ENCODE measurements around the gene ANKFY1. TPM values are rescaled to one million over a fixed set of nuclear protein-coding genes. Genes with fewer than 3 reads are reported as not detected.
"Not testable (repeated sequence)": the region's sequence is repeated elsewhere in the genome, so short reads cannot be mapped to it uniquely, and the experiment has no call there.

The ANKFY1 gene
- total RNA-seq, 3 donors from 2014 or later = 33.4 to 37.1 (median 34.8) TPM

GRCh38 chr17:4272972-4273368 is 9.2 kb upstream of the ANKFY1 start:
- Mint-ChIP-seq H3K4me1 (ENCODE audit: low read depth) (no peaks in the 10 kb centered on the region), H3K27me3 (ENCODE audit: low read depth) (no peaks in the 10 kb centered on the region), H3K9me3 (no peaks in the 10 kb centered on the region), H3K4me3 (no peak overlapping the region), H3K36me3 (ENCODE audit: insufficient read depth) (peaks cover 21% of the 10 kb centered on the region)
- no peak for ATAC-seq
- no peak for DNase-seq

- Mint-ChIP-seq H3K4me3 (no peak overlapping the region), H3K9me3 (no peaks in the 10 kb centered on the region), H3K4me1 (ENCODE audit: low read depth) (no peaks in the 10 kb centered on the region), H3K27me3 (ENCODE audit: low read depth) (no peaks in the 10 kb centered on the region), H3K36me3 (ENCODE audit: insufficient read depth) (peaks cover 21% of the 10 kb centered on the region)
- ATAC-seq (no peak), DNase-seq (no peak)
Observed at GRCh38 chr17:4272213-4272971, 8.6 kb upstream of the ANKFY1 start.

- ATAC-seq (no peak), DNase-seq (no peak)
- Mint-ChIP-seq H3K4me3 (no peak overlapping the region), H3K36me3 (ENCODE audit: insufficient read depth) (peaks cover 14% of the 10 kb centered on the region), H3K27me3 (ENCODE audit: low read depth) (no peaks in the 10 kb centered on the region), H3K4me1 (ENCODE audit: low read depth) (no peaks in the 10 kb centered on the region), H3K9me3 (no peaks in the 10 kb centered on the region)
Observed at GRCh38 chr17:4270736-4271135, 7.0 kb upstream of the ANKFY1 start.

- Mint-ChIP-seq H3K4me3 (no peak overlapping the region), H3K4me1 (ENCODE audit: low read depth) (no peaks in the 10 kb centered on the region), H3K36me3 (ENCODE audit: insufficient read depth) (peaks cover 14% of the 10 kb centered on the region), H3K9me3 (no peaks in the 10 kb centered on the region), H3K27me3 (ENCODE audit: low read depth) (no peaks in the 10 kb centered on the region)
- no peak for DNase-seq
- ATAC-seq = no peak
Observed at GRCh38 chr17:4269915-4270314, 6.1 kb upstream of the ANKFY1 start.

- Mint-ChIP-seq H3K9me3 (no peaks in the 10 kb centered on the region), H3K4me1 (ENCODE audit: low read depth) (peaks cover 17% of the 10 kb centered on the region), H3K36me3 (ENCODE audit: insufficient read depth) (peaks cover 12% of the 10 kb centered on the region), H3K4me3 (no peak overlapping the region), H3K27me3 (ENCODE audit: low read depth) (no peaks in the 10 kb centered on the region)
- no peak for ATAC-seq
- no peak for DNase-seq
Observed at GRCh38 chr17:4267402-4267801, 3.6 kb upstream of the ANKFY1 start.

GRCh38 chr17:4266550-4266949 is 2.8 kb upstream of the ANKFY1 start:
- H3K4me3 Mint-ChIP-seq = no peak overlapping the region
- H3K27me3 Mint-ChIP-seq (ENCODE audit: low read depth) = no peaks in the 10 kb centered on the region
- ATAC-seq (no peak), DNase-seq (no peak)
- H3K36me3 Mint-ChIP-seq (ENCODE audit: insufficient read depth) = peaks cover 11% of the 10 kb centered on the region
- peaks cover 25% of the 10 kb centered on the region for H3K4me1 Mint-ChIP-seq (ENCODE audit: low read depth)
- no peaks in the 10 kb centered on the region for H3K9me3 Mint-ChIP-seq

- Mint-ChIP-seq H3K27me3 (ENCODE audit: low read depth) (no peaks in the 10 kb centered on the region), H3K9me3 (no peaks in the 10 kb centered on the region), H3K4me3 (peak overlapping the region; percentile 90), H3K36me3 (ENCODE audit: insufficient read depth) (peaks cover 12% of the 10 kb centered on the region), H3K4me1 (ENCODE audit: low read depth) (peaks cover 36% of the 10 kb centered on the region)
- DNase-seq = no peak
- ATAC-seq = no peak
Observed at GRCh38 chr17:4262703-4263102, 1.1 kb downstream of the ANKFY1 start.

GRCh38 chr17:4261452-4261851 is 2.3 kb downstream of the ANKFY1 start:
- peaks cover 18% of the 10 kb centered on the region for H3K36me3 Mint-ChIP-seq (ENCODE audit: insufficient read depth)
- peak overlapping the region; percentile 90 for H3K4me3 Mint-ChIP-seq
- H3K9me3 Mint-ChIP-seq = no peaks in the 10 kb centered on the region
- no peaks in the 10 kb centered on the region for H3K27me3 Mint-ChIP-seq (ENCODE audit: low read depth)
- peaks cover 48% of the 10 kb centered on the region for H3K4me1 Mint-ChIP-seq (ENCODE audit: low read depth)
- DNase-seq (no peak), ATAC-seq (no peak)

GRCh38 chr17:4258867-4259266 is 4.9 kb downstream of the ANKFY1 start:
- DNase-seq (no peak), ATAC-seq (no peak)
- H3K4me3 Mint-ChIP-seq = no peak overlapping the region
- H3K9me3 Mint-ChIP-seq = no peaks in the 10 kb centered on the region
- peaks cover 47% of the 10 kb centered on the region for H3K4me1 Mint-ChIP-seq (ENCODE audit: low read depth)
- H3K36me3 Mint-ChIP-seq (ENCODE audit: insufficient read depth) = peaks cover 27% of the 10 kb centered on the region
- H3K27me3 Mint-ChIP-seq (ENCODE audit: low read depth) = no peaks in the 10 kb centered on the region

GRCh38 chr17:4256952-4257351 is 6.8 kb downstream of the ANKFY1 start:
- ATAC-seq (peak; percentile 59 to 65), DNase-seq (no peak)
- Mint-ChIP-seq H3K9me3 (no peaks in the 10 kb centered on the region), H3K4me3 (no peak overlapping the region), H3K36me3 (ENCODE audit: insufficient read depth) (peaks cover 30% of the 10 kb centered on the region), H3K27me3 (ENCODE audit: low read depth) (no peaks in the 10 kb centered on the region), H3K4me1 (ENCODE audit: low read depth) (peaks cover 45% of the 10 kb centered on the region)

GRCh38 chr17:4255271-4255670 is 8.5 kb downstream of the ANKFY1 start:
- not testable (repeated sequence) for H3K27me3 Mint-ChIP-seq (ENCODE audit: low read depth); H3K4me3 Mint-ChIP-seq; ATAC-seq; H3K9me3 Mint-ChIP-seq; DNase-seq
- H3K36me3 Mint-ChIP-seq (ENCODE audit: insufficient read depth) = peaks cover 26% of the 10 kb centered on the region
- peaks cover 46% of the 10 kb centered on the region for H3K4me1 Mint-ChIP-seq (ENCODE audit: low read depth)

GRCh38 chr17:4250887-4251286 is 12.9 kb downstream of the ANKFY1 start:
- Mint-ChIP-seq H3K9me3 (no peaks in the 10 kb centered on the region), H3K27me3 (ENCODE audit: low read depth) (no peaks in the 10 kb centered on the region), H3K36me3 (ENCODE audit: insufficient read depth) (peaks cover 16% of the 10 kb centered on the region), H3K4me1 (ENCODE audit: low read depth) (peaks cover 50% of the 10 kb centered on the region), H3K4me3 (no peak overlapping the region)
- ATAC-seq (no peak), DNase-seq (no peak)

- no peaks in the 10 kb centered on the region for H3K9me3 Mint-ChIP-seq
- H3K4me3 Mint-ChIP-seq = no peak overlapping the region
- H3K36me3 Mint-ChIP-seq (ENCODE audit: insufficient read depth) = peaks cover 19% of the 10 kb centered on the region
- peak in 1 of 2 donors; percentile 48 for ATAC-seq
- H3K27me3 Mint-ChIP-seq (ENCODE audit: low read depth) = no peaks in the 10 kb centered on the region
- no peak for DNase-seq
- peaks cover 52% of the 10 kb centered on the region for H3K4me1 Mint-ChIP-seq (ENCODE audit: low read depth)
Observed at GRCh38 chr17:4249452-4250029, 14.2 kb downstream of the ANKFY1 start.

GRCh38 chr17:4248504-4249277 is 15.1 kb downstream of the ANKFY1 start:
- H3K36me3 Mint-ChIP-seq (ENCODE audit: insufficient read depth) = peaks cover 16% of the 10 kb centered on the region
- peaks cover 53% of the 10 kb centered on the region for H3K4me1 Mint-ChIP-seq (ENCODE audit: low read depth)
- no peak for DNase-seq
- no peaks in the 10 kb centered on the region for H3K27me3 Mint-ChIP-seq (ENCODE audit: low read depth)
- H3K9me3 Mint-ChIP-seq = no peaks in the 10 kb centered on the region
- no peak overlapping the region for H3K4me3 Mint-ChIP-seq
- no peak for ATAC-seq

Data from activated T-cell treated with anti-CD3 and anti-CD28 coated beads, Interleukin-2, amount 50 U/mL, for 4 hours (primary cell).